K562 (cell line): ENCODE measurements around the gene COL4A6. TPM values are rescaled to one million over a fixed set of nuclear protein-coding genes. Genes with fewer than 3 reads are reported as not detected.

Source experiments
- CBFA2T3 ChIP-seq: fragments of 450-650 bp; IDR thresholded peaks from 2 replicates; pipeline ENCODE4 v1.6.1; 2017
- CCNT2 ChIP-seq: IDR thresholded peaks from 2 replicates; pipeline ENCODE4 v1.6.1; 2011; ENCODE audit warnings: borderline replicate concordance, low read depth, mild to moderate bottlenecking, moderate library complexity, mixed read lengths, low read length; ENCODE audit not compliant: insufficient read length; ENCODE audit errors: extremely low read depth
- CHAMP1 ChIP-seq: fragments of 450-650 bp; IDR thresholded peaks from 2 replicates; pipeline ENCODE4 v1.6.1; 2016; ENCODE audit warnings: mild to moderate bottlenecking
- COPS2 ChIP-seq: fragments of 450-650 bp; conservative IDR thresholded peaks from 2 replicates; pipeline ENCODE4 v1.6.1; 2016; ENCODE audit warnings: mild to moderate bottlenecking, moderate library complexity
- DPF2 ChIP-seq: fragments of 450-650 bp; IDR thresholded peaks from 2 replicates; pipeline ENCODE4 v1.6.1; 2016
- ELF1 ChIP-seq: fragments of 200-800 bp; sonication (Bioruptor generic); IDR thresholded peaks from 2 replicates; pipeline ENCODE4 v1.6.1; 2016; ENCODE audit warnings: missing genetic modification characterization, missing compliant biosample characterization
- EP300 ChIP-seq: IDR thresholded peaks from 2 replicates; pipeline ENCODE4 v1.6.1; 2012; ENCODE audit warnings: low read length, improper control_type of control experiment
- FOSL1 ChIP-seq: fragments of 200-800 bp; sonication (Bioruptor generic); conservative IDR thresholded peaks from 2 replicates; pipeline ENCODE4 v1.6.1; 2016; ENCODE audit warnings: missing genetic modification characterization, missing compliant biosample characterization
- FOXM1 ChIP-seq, 2 experiments: fragments of 450-650 bp in 1 of 2; sonication (generic) in 1 of 2; formaldehyde crosslinking in 1 of 2; IDR thresholded peaks; 2 replicates each; pipeline versions ENCODE4 v1.6.1 to v1.9.0; 2017 to 2022; ENCODE audit warnings: low read depth in 2 of 2, mild to moderate bottlenecking in 2 of 2, missing genetic modification reagents in 1 of 2, moderate library complexity in 1 of 2
- HDAC3 ChIP-seq: fragments of 450-650 bp; IDR thresholded peaks from 2 replicates; pipeline ENCODE4 v1.6.1; 2018; ENCODE audit warnings: borderline replicate concordance, mild to moderate bottlenecking, moderate library complexity; ENCODE audit not compliant: partially characterized antibody
- HDGF ChIP-seq: fragments of 450-650 bp; IDR thresholded peaks from 2 replicates; pipeline ENCODE4 v1.6.1; 2016
- MBD2 ChIP-seq: sonication (generic); IDR thresholded peaks from 2 replicates; pipeline ENCODE4 v1.6.1; 2016; ENCODE audit warnings: low read depth, borderline replicate concordance
- NFIC ChIP-seq: fragments of 450-650 bp; IDR thresholded peaks from 2 replicates; pipeline ENCODE4 v1.6.1; 2017; ENCODE audit warnings: mild to moderate bottlenecking, inconsistent platforms
- NR2F6 ChIP-seq: fragments of 450-650 bp; formaldehyde crosslinking; IDR thresholded peaks from 2 replicates; pipeline ENCODE4 v1.4.0; 2020; ENCODE audit warnings: mild to moderate bottlenecking
- PHB2 ChIP-seq: fragments of 450-650 bp; IDR thresholded peaks from 2 replicates; pipeline ENCODE4 v1.6.1; 2017; ENCODE audit warnings: low read depth
- PHF21A ChIP-seq: fragments of 450-650 bp; IDR thresholded peaks from 2 replicates; pipeline ENCODE4 v1.6.1; 2017; ENCODE audit warnings: low read depth, borderline replicate concordance
- PML ChIP-seq: IDR thresholded peaks from 2 replicates; pipeline ENCODE4 v1.6.1; 2012; ENCODE audit warnings: low read length, inconsistent platforms
- POLR2AphosphoS5 ChIP-seq: IDR thresholded peaks from 2 replicates; pipeline ENCODE4 v1.6.1; 2011; ENCODE audit warnings: mild to moderate bottlenecking, low read depth, low read length, moderate library complexity; ENCODE audit not compliant: control insufficient read depth, insufficient read depth
- SMARCE1 ChIP-seq: fragments of 450-650 bp; IDR thresholded peaks from 2 replicates; pipeline ENCODE4 v1.7.1; 2016; ENCODE audit warnings: mild to moderate bottlenecking
- STAT5A ChIP-seq: IDR thresholded peaks from 2 replicates; pipeline ENCODE4 v1.6.1; 2012; ENCODE audit warnings: low read length, inconsistent platforms, borderline replicate concordance
- TAL1 ChIP-seq: fragments of 450-650 bp; IDR thresholded peaks from 2 replicates; pipeline ENCODE4 v1.6.1; 2016; ENCODE audit warnings: mild to moderate bottlenecking
- ZFP91 ChIP-seq: sonication (generic); formaldehyde crosslinking; IDR thresholded peaks from 2 replicates; pipeline ENCODE4 v1.8.0; 2022; ENCODE audit warnings: mild to moderate bottlenecking, missing genetic modification reagents
- ZKSCAN1 ChIP-seq: fragments of 150-350 bp; IDR thresholded peaks from 2 replicates; pipeline ENCODE4 v1.6.1; 2016; ENCODE audit warnings: low read depth, low read length
- ZNF707 ChIP-seq: fragments of 250-450 bp; sonication (Bioruptor Pico); conservative IDR thresholded peaks from 2 replicates; pipeline ENCODE4 v1.8.0; 2022; ENCODE audit warnings: inconsistent platforms, mild to moderate bottlenecking, moderate library complexity
- ZNF830 ChIP-seq: fragments of 250-450 bp; sonication (Bioruptor Pico); IDR thresholded peaks from 2 replicates; pipeline ENCODE4 v1.5.0; 2021; ENCODE audit warnings: mild to moderate bottlenecking
- polyA plus RNA-seq, 8 experiments: library from polyadenylated mRNA; depleted of rRNA in 4 of 8; stranded (reverse) in 5 of 8; unstranded in 3 of 8; fragments of >200 nt; fragmentation: Nextera tagmentation in 2 of 8; fragmentation: Illumina TruSeq in 1 of 8; extraction: Ambion mirVana in 2 of 8; extraction: Trizol in 1 of 8; gene quantifications; 2 replicates each; pipeline versions ENCODE4 v1.2.1 to v1.2.3, GENCODE V29; 2011 to 2014; ENCODE audit warnings: inconsistent platforms in 1 of 8, missing spikeins in 1 of 8
- total RNA-seq, 7 experiments: library from RNA; depleted of rRNA in 6 of 7; stranded (reverse); fragments of >200 nt in 6 of 7; fragmentation: Illumina TruSeq in 2 of 7; extraction: Trizol in 2 of 7; gene quantifications; 2 replicates each; pipeline versions ENCODE4 v1.2.1 to v1.2.3, GENCODE V29; 2011 to 2021; ENCODE audit warnings: low replicate concordance in 1 of 7
- TF ChIP-seq, protein P1 (sequence below): fragments of 450-650 bp; conservative IDR thresholded peaks from 2 replicates; pipeline ENCODE4 v1.6.1; 2016; ENCODE audit warnings: missing genetic modification characterization, low read depth, mild to moderate bottlenecking, control low read depth, missing compliant biosample characterization

COL4A6 gene
- total and polyA plus RNA-seq, 9 of the 15 experiments (the other 6 are each of a cell fraction or from before 2014, with no cell fraction given) = 0.02 to 0.05 TPM; not detected in 7

- no peak for TF ChIP-seq ZFP91 (CRISPR knock-in tag)
- TF ChIP-seq, protein P1, sequence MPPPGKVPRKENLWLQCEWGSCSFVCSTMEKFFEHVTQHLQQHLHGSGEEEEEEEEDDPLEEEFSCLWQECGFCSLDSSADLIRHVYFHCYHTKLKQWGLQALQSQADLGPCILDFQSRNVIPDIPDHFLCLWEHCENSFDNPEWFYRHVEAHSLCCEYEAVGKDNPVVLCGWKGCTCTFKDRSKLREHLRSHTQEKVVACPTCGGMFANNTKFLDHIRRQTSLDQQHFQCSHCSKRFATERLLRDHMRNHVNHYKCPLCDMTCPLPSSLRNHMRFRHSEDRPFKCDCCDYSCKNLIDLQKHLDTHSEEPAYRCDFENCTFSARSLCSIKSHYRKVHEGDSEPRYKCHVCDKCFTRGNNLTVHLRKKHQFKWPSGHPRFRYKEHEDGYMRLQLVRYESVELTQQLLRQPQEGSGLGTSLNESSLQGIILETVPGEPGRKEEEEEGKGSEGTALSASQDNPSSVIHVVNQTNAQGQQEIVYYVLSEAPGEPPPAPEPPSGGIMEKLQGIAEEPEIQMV (tag) = no peak
- peak; percentile 57 for TF ChIP-seq SMARCE1
- TF ChIP-seq NR2F6 (CRISPR knock-in tag) = no peak
- TF ChIP-seq ELF1 = no peak
- peak; percentile 71; the same call in 1 of the 2 replicates for TF ChIP-seq PHB2
- TF ChIP-seq CCNT2 = peak; percentile 50
- no peak for TF ChIP-seq HDGF
- TF ChIP-seq FOSL1 (tag) = peak; percentile 29; the same call in 1 of the 2 replicates
- TF ChIP-seq POLR2AphosphoS5 = peak; percentile 67; the same call in 1 of the 2 replicates
- TF ChIP-seq PML = peak; percentile 86
- TF ChIP-seq HDAC3 = no peak
- 0 out of 2 replicates have a peak, but pooled peaks have one; percentile 20 for TF ChIP-seq MBD2
- peak; percentile 50; the same call in 1 of the 2 replicates for TF ChIP-seq STAT5A
- no peak for TF ChIP-seq PHF21A
- TF ChIP-seq NFIC = peak; percentile 69
- 0 out of 2 replicates have a peak, but pooled peaks have one; percentile 49 for TF ChIP-seq CHAMP1
- no peak for TF ChIP-seq COPS2
- TF ChIP-seq EP300 = peak; percentile 87
- peak; percentile 83 for TF ChIP-seq ZKSCAN1
- no peak for TF ChIP-seq ZNF707 (CRISPR knock-in tag)
- TF ChIP-seq TAL1 = peak; percentile 95
- peak; percentile 81 for TF ChIP-seq DPF2
- TF ChIP-seq FOXM1 (IDR thresholded peaks at IDR 0.05; ENCODE audit: low read depth) = peak; percentile 82
- TF ChIP-seq FOXM1 (CRISPR knock-in tag; IDR thresholded peaks at IDR 0.05; ENCODE audit: low read depth) = no peak
- peak; percentile 93 for TF ChIP-seq CBFA2T3
- TF ChIP-seq ZNF830 (CRISPR knock-in tag) = no peak
Measured at GRCh38 chrX:108219949-108220601, 218.1 kb downstream of the COL4A6 start (continued).
